Aorta (tissue), 5 donors: Measurements from ENCODE around the gene PRRC2B. TPM values are rescaled to one million over a fixed set of nuclear protein-coding genes. Genes with fewer than 3 reads are reported as not detected.
A peak's percentile ranks its signal among the peaks of the same experiment; 100 is the strongest.

Experiments used
- ATAC-seq: fragments of 200-7000 bp; cut with Tn5 transposase; one replicate; pipeline ENCODE4 v1.9.1; 2022; ENCODE audit warnings: moderate library complexity; ENCODE audit not compliant: low FRiP score
- DNase-seq, 2 donors: peaks; one replicate each; pipeline ENCODE4 v3.0.0-alpha.2; 2020
- H3K27ac ChIP-seq, 2 donors: one replicate each; pipeline ENCODE4 v1.5.1; 2013; ENCODE audit warnings: low read length in 2 of 2, mild to moderate bottlenecking in 2 of 2, moderate library complexity in 2 of 2, control low read depth in 1 of 2, inconsistent platforms in 1 of 2, low read depth in 1 of 2
- H3K27me3 ChIP-seq, 2 donors: one replicate each; pipeline ENCODE4 v1.6.1; 2013; ENCODE audit warnings: control low read depth in 1 of 2, low read length in 1 of 2, mild to moderate bottlenecking in 1 of 2, moderate library complexity in 1 of 2; ENCODE audit not compliant: insufficient read depth in 2 of 2, control insufficient read depth in 1 of 2
- H3K36me3 ChIP-seq, 2 donors: one replicate each; pipeline ENCODE4 v1.6.1; 2013; ENCODE audit warnings: control low read depth in 1 of 2, low read length in 1 of 2, mild to moderate bottlenecking in 1 of 2; ENCODE audit not compliant: insufficient read depth in 2 of 2, control insufficient read depth in 1 of 2
- H3K4me1 ChIP-seq, 2 donors: one replicate each; pipeline ENCODE4 v1.6.1; 2013; ENCODE audit warnings: low read length in 2 of 2, control low read depth in 1 of 2, mild to moderate bottlenecking in 1 of 2, moderate library complexity in 1 of 2; ENCODE audit not compliant: insufficient read depth in 2 of 2, control insufficient read depth in 1 of 2
- H3K4me3 ChIP-seq, 2 donors: one replicate each; pipeline ENCODE4 v1.5.1; 2013; ENCODE audit warnings: low read length in 2 of 2, control low read depth in 1 of 2, mild to moderate bottlenecking in 1 of 2
- H3K9me3 ChIP-seq: one replicate; pipeline ENCODE4 v1.6.1; 2013; ENCODE audit warnings: mild to moderate bottlenecking, low read length; ENCODE audit not compliant: control insufficient read depth
- WGBS, 2 donors: extraction: QIAGEN DNeasy Blood & Tissue Kit; methylation state at CpG; one replicate each; pipeline ENCODE4 v1.1.7; 2013; 5-methylcytosine and 5-hydroxymethylcytosine counted together
- intact Hi-C, 2 donors: fragments of 100-400 bp; cut with DNase I; formaldehyde crosslinking; loops; one replicate each; pipeline versions ENCODE4 v1.14.2 to v1.15.0; 2022
- polyA plus RNA-seq, 2 donors: library from polyadenylated mRNA; stranded (reverse); fragments of 200-250 nt; gene quantifications; one replicate each; pipeline ENCODE4 v1.2.3, GENCODE V29; 2013
- total RNA-seq, 2 donors: library from RNA; stranded (reverse); fragmentation: NEBNext Ultra II Directional; extraction: Animal tissue kit (Norgen Biotek cat#: 25700); gene quantifications; one replicate each; pipeline ENCODE4 v1.2.1, GENCODE V29; 2021
- donor health status: healthy with polysubstance abuse.
- donor health status: Bipolar disorder and iron deficiency.
- donor health status: DM: no; HTN: no; CAD: no.
- donor health status: DM: no; HTN: no; CAD: no.
- donor health status: DM: yes; HTN: yes; CAD: no.

Gene PRRC2B
- total and polyA plus RNA-seq, 4 donors: 23.9 to 263 (median 125) TPM

GRCh38 chr9:131402073-131402472 lies 8.2 kb downstream of the PRRC2B start:
- peak overlapping the region; percentile 23 to 56 for H3K27ac ChIP-seq
- H3K4me3 ChIP-seq: no peak overlapping the region
- H3K9me3 ChIP-seq: no peaks in the 10 kb centered on the region
- H3K27me3 ChIP-seq: no peaks in the 10 kb centered on the region
- peaks cover 8 to 12% of the 10 kb centered on the region in 2 donors for H3K4me1 ChIP-seq
- ATAC-seq: no peak
- intact Hi-C loops: no loop called here
- peak in 1 of 2 donors; percentile 37 for DNase-seq
- 67 to 72% methylated on average over 6 of the region's 6 CpGs for WGBS, 2 donors
- H3K36me3 ChIP-seq: peaks cover 0 to 2% of the 10 kb centered on the region in 2 donors

- peaks cover 0 to 2% of the 10 kb centered on the region in 2 donors for H3K36me3 ChIP-seq
- WGBS, 2 donors: 15 to 17% methylated on average over 12 of the region's 12 CpGs
- peak; percentile 89 for ATAC-seq
Measured at GRCh38 chr9:131402738-131403492, 9.0 kb downstream of the PRRC2B start.

GRCh38 chr9:131403493-131403773 lies 9.5 kb downstream of the PRRC2B start:
- H3K27me3 ChIP-seq: no peaks in the 10 kb centered on the region
- intact Hi-C loops: no loop called here
- no peak overlapping the region for H3K27ac ChIP-seq
- 89 to 91% methylated on average over 6 of the region's 6 CpGs for WGBS, 2 donors
- no peaks in the 10 kb centered on the region for H3K9me3 ChIP-seq
- H3K36me3 ChIP-seq: no peaks in the 10 kb centered on the region
- no peak for DNase-seq
- H3K4me3 ChIP-seq: no peak overlapping the region
- ATAC-seq: no peak
- H3K4me1 ChIP-seq: peaks cover 6 to 14% of the 10 kb centered on the region in 2 donors

More at GRCh38 chr9:131402738-131403492, 9.0 kb downstream of the PRRC2B start:
- peak; percentile 92 to 94 for DNase-seq
- intact Hi-C loops: no loop called here
- H3K9me3 ChIP-seq: no peaks in the 10 kb centered on the region
- H3K27me3 ChIP-seq: no peaks in the 10 kb centered on the region
- peak overlapping the region in 1 of 2 donors; percentile 75 for H3K27ac ChIP-seq
- peaks cover 11 to 14% of the 10 kb centered on the region in 2 donors for H3K4me1 ChIP-seq
- no peak overlapping the region for H3K4me3 ChIP-seq

- no peaks in the 10 kb centered on the region for H3K27me3 ChIP-seq
- ATAC-seq: no peak
- WGBS, 2 donors: 33 to 36% methylated on average over 5 of the region's 5 CpGs
- no peaks in the 10 kb centered on the region for H3K36me3 ChIP-seq
- intact Hi-C loops: no loop called here
- H3K27ac ChIP-seq: no peak overlapping the region
- H3K4me3 ChIP-seq: no peak overlapping the region
- peaks cover 6 to 14% of the 10 kb centered on the region in 2 donors for H3K4me1 ChIP-seq
- no peaks in the 10 kb centered on the region for H3K9me3 ChIP-seq
- no peak for DNase-seq
Measured at GRCh38 chr9:131404581-131404980, 10.7 kb downstream of the PRRC2B start.

- no peak overlapping the region for H3K27ac ChIP-seq
- intact Hi-C loops: no loop called here
- peak in 1 of 2 donors; percentile 32 for DNase-seq
- H3K9me3 ChIP-seq: no peaks in the 10 kb centered on the region
- H3K4me3 ChIP-seq: no peak overlapping the region
- WGBS, 2 donors: 63 to 70% methylated on average over 7 of the region's 7 CpGs
- no peaks in the 10 kb centered on the region for H3K27me3 ChIP-seq
- ATAC-seq: no peak
- peaks cover 6 to 14% of the 10 kb centered on the region in 2 donors for H3K4me1 ChIP-seq
- H3K36me3 ChIP-seq: no peaks in the 10 kb centered on the region
Measured at GRCh38 chr9:131404987-131405386, 11.1 kb downstream of the PRRC2B start.

GRCh38 chr9:131405428-131405827 lies 11.5 kb downstream of the PRRC2B start:
- Histone ChIP-seq H3K9me3 (no peaks in the 10 kb centered on the region), H3K36me3 (no peaks in the 10 kb centered on the region), H3K4me3 (no peak overlapping the region), H3K27me3 (no peaks in the 10 kb centered on the region), H3K27ac (peak overlapping the region in 1 of 2 donors; percentile 4), H3K4me1 (peaks cover 6 to 14% of the 10 kb centered on the region in 2 donors)
- DNase-seq (peak; percentile 51 to 77), ATAC-seq (no peak)
- 5 to 9% methylated on average over 6 of the region's 6 CpGs for WGBS, 2 donors
- intact Hi-C loops: no loop called here

- intact Hi-C loops: no loop called here
Measured at GRCh38 chr9:131405858-131406537, 12.1 kb downstream of the PRRC2B start.

GRCh38 chr9:131406563-131407436 lies 12.9 kb downstream of the PRRC2B start:
- Histone ChIP-seq H3K27me3 (no peaks in the 10 kb centered on the region), H3K27ac (peak overlapping the region in 1 of 2 donors; percentile 43), H3K36me3 (no peaks in the 10 kb centered on the region), H3K4me1 (peaks cover 6 to 14% of the 10 kb centered on the region in 2 donors), H3K9me3 (no peaks in the 10 kb centered on the region), H3K4me3 (no peak overlapping the region)
- 11 to 15% methylated on average over 9 of the region's 9 CpGs for WGBS, 2 donors
- DNase-seq: peak in 1 of 2 donors; percentile 8
- intact Hi-C loops: no loop called here
- ATAC-seq: no peak

More at GRCh38 chr9:131405858-131406537, 12.1 kb downstream of the PRRC2B start:
- ATAC-seq (no peak), DNase-seq (peak in 1 of 2 donors; percentile 29)
- H3K36me3 ChIP-seq: no peaks in the 10 kb centered on the region
- no peaks in the 10 kb centered on the region for H3K27me3 ChIP-seq
- peak overlapping the region in 1 of 2 donors; percentile 8 for H3K27ac ChIP-seq
- H3K4me3 ChIP-seq: no peak overlapping the region
- H3K9me3 ChIP-seq: no peaks in the 10 kb centered on the region
- WGBS, 2 donors: 28 to 31% methylated on average over 9 of the region's 9 CpGs
- peaks cover 6 to 14% of the 10 kb centered on the region in 2 donors for H3K4me1 ChIP-seq
